OCI-LY7 (cell line): Measurements from ENCODE around the gene KCTD18. TPM values are rescaled to one million over a fixed set of nuclear protein-coding genes. Genes with fewer than 3 reads are reported as not detected.

Experiments used
- BruUV-seq: library from RNA; stranded (reverse); fragments of 400-500 nt; replicated peaks from 2 replicates; lab custom pipeline; 2021; lab: Mats Ljungman, UMichigan
- CTCF ChIA-PET: fragments of 300-600 bp; sonication (Branson Sonifier 250); formaldehyde crosslinking; loops from one replicate; lab custom pipeline; 2022; ENCODE audit warnings: antibody characterized with exemption; ENCODE audit not compliant: unreplicated experiment; lab: Charles Lee
- POLR2A ChIA-PET: fragments of 300-600 bp; sonication (Branson Sonifier 250); formaldehyde crosslinking; loops from one replicate; lab custom pipeline; 2022; ENCODE audit warnings: antibody characterized with exemption; lab: Charles Lee
- DNase-seq: peaks from one replicate; pipeline ENCODE4 v3.0.0-alpha.2; 2015; ENCODE audit warnings: low spot score
- H2AFZ ChIP-seq: fragments of 200-600 bp; sonication (generic), shearing (Covaris generic); 2 replicates; pipeline ENCODE4 v1.6.1; 2014; ENCODE audit warnings: mild to moderate bottlenecking, antibody characterized with exemption, low read length, moderate library complexity
- H3K27ac ChIP-seq: fragments of 200-600 bp; sonication (generic); 2 replicates; pipeline ENCODE4 v1.5.1; 2014; ENCODE audit warnings: mixed run types, low read depth, mild to moderate bottlenecking, moderate library complexity, low read length, inconsistent platforms; ENCODE audit not compliant: poor library complexity, severe bottlenecking
- H3K36me3 ChIP-seq: fragments of 200-600 bp; sonication (generic); 2 replicates; pipeline ENCODE4 v1.6.1; 2014; ENCODE audit warnings: mild to moderate bottlenecking, antibody characterized with exemption, low read length, moderate library complexity, mixed read lengths; ENCODE audit not compliant: insufficient read depth
- H3K4me1 ChIP-seq: fragments of 200-600 bp; sonication (generic); 2 replicates; pipeline ENCODE4 v1.5.1; 2014; ENCODE audit warnings: mild to moderate bottlenecking, low read length; ENCODE audit not compliant: insufficient read depth, poor library complexity, severe bottlenecking
- H3K4me2 ChIP-seq: fragments of 200-600 bp; sonication (generic); 2 replicates; pipeline ENCODE4 v1.6.1; 2014; ENCODE audit warnings: mild to moderate bottlenecking, low read length
- H3K4me3 ChIP-seq: fragments of 200-600 bp; sonication (generic); 2 replicates; pipeline ENCODE4 v1.5.1; 2014; ENCODE audit warnings: mild to moderate bottlenecking, low read depth, low read length; ENCODE audit not compliant: poor library complexity, severe bottlenecking
- H3K79me2 ChIP-seq: fragments of 200-600 bp; sonication (generic); 2 replicates; pipeline ENCODE4 v1.6.1; 2016; ENCODE audit warnings: low read depth, mild to moderate bottlenecking, low read length, moderate library complexity, mixed read lengths; ENCODE audit not compliant: insufficient read depth
- H3K9me2 ChIP-seq: fragments of 200-600 bp; sonication (generic); 2 replicates; pipeline ENCODE4 v1.6.1; 2016; ENCODE audit warnings: mild to moderate bottlenecking, low read length, mixed read lengths; ENCODE audit not compliant: insufficient read depth
- H3K9me3 ChIP-seq: fragments of 200-600 bp; sonication (generic); 2 replicates; pipeline ENCODE4 v1.6.1; 2014; ENCODE audit warnings: mild to moderate bottlenecking, mixed run types, low read length, mixed read lengths
- H4K20me1 ChIP-seq: fragments of 200-600 bp; sonication (generic); 2 replicates; pipeline ENCODE4 v1.6.1; 2014; ENCODE audit warnings: mild to moderate bottlenecking, antibody characterized with exemption, low read length, moderate library complexity, mixed read lengths; ENCODE audit not compliant: insufficient read depth
- CTCF ChIP-seq: fragments of 200-600 bp; sonication (generic); conservative IDR thresholded peaks from 2 replicates; pipeline ENCODE4 v1.5.1; 2014; ENCODE audit warnings: mild to moderate bottlenecking, antibody characterized with exemption, low read length, moderate library complexity, mixed read lengths
- EZH2phosphoT487 ChIP-seq: fragments of 200-600 bp; sonication (generic); IDR thresholded peaks from 2 replicates; pipeline ENCODE4 v1.6.1; 2018; ENCODE audit warnings: low read depth, borderline replicate concordance, mild to moderate bottlenecking, mixed run types, antibody characterized with exemption, low read length, moderate library complexity, mixed read lengths
- intact Hi-C: fragments of 100-400 bp; cut with micrococcal nuclease; formaldehyde crosslinking; loops from one replicate; pipeline ENCODE4 v1.10.0; 2022; ENCODE audit not compliant: unreplicated experiment
- total RNA-seq, 2 experiments: library from RNA; depleted of rRNA in 1 of 2; stranded (reverse); fragments of >200 nt in 1 of 2; shearing (Covaris generic) in 1 of 2; gene quantifications; 2 replicates each; pipeline ENCODE4 v1.2.3, GENCODE V29; 2014 to 2022

The KCTD18 gene
- total RNA-seq, 2 experiments from 2014 or later: 10.9 to 16.2 TPM

GRCh38 chr2:200494048-200494447, 15.8 kb downstream of the KCTD18 start:
- Histone ChIP-seq H4K20me1 (no peaks in the 10 kb centered on the region), H3K79me2 (no peaks in the 10 kb centered on the region), H3K4me1 (no peaks in the 10 kb centered on the region), H3K9me2 (no peaks in the 10 kb centered on the region), H3K36me3 (peaks cover 60% of the 10 kb centered on the region), H3K9me3 (no peaks in the 10 kb centered on the region), H3K27ac (no peak overlapping the region), H2AFZ (no peak overlapping the region), H3K4me2 (no peak overlapping the region), H3K4me3 (no peak overlapping the region)
- no peak for DNase-seq
- intact Hi-C loops: no loop called here
- BruUV-seq: no TSS peak
- CTCF ChIA-PET: interaction anchor here (1.4 to 1.5 kb wide), 2 partner anchors 10 to 15 kb away, joined by 4 to 6 read pairs; no protein-coding TSS in a partner anchor
- POLR2A ChIA-PET: interaction anchor here (1.4 to 2.4 kb wide), 3 partner anchors 10 to 16 kb away, joined by 4 to 8 read pairs (median 5); partner anchors contain the start of gene KCTD18
- no peak for TF ChIP-seq CTCF
- TF ChIP-seq EZH2phosphoT487: no peak

GRCh38 chr2:200492656-200493055, 17.2 kb downstream of the KCTD18 start:
- Histone ChIP-seq H3K9me3 (no peaks in the 10 kb centered on the region), H2AFZ (no peak overlapping the region), H3K27ac (no peak overlapping the region), H3K79me2 (no peaks in the 10 kb centered on the region), H3K36me3 (peaks cover 50% of the 10 kb centered on the region), H3K4me1 (no peaks in the 10 kb centered on the region), H3K4me2 (no peak overlapping the region), H3K9me2 (no peaks in the 10 kb centered on the region), H4K20me1 (no peaks in the 10 kb centered on the region), H3K4me3 (no peak overlapping the region)
- ChIA-PET POLR2A (interaction anchor here (0.5 to 2.4 kb wide), 4 partner anchors 9 to 347 kb away, joined by 3 to 8 read pairs (median 4); partner anchors contain the start of gene KCTD18), CTCF (interaction anchor here (1.4 to 1.5 kb wide), 2 partner anchors 9 to 17 kb away, joined by 4 to 6 read pairs; no protein-coding TSS in a partner anchor)
- BruUV-seq: no TSS peak
- DNase-seq: no peak
- TF ChIP-seq EZH2phosphoT487 (no peak), CTCF (no peak)
- intact Hi-C loops: no loop called here

- H3K4me3 ChIP-seq: no peak overlapping the region
- no peaks in the 10 kb centered on the region for H3K9me2 ChIP-seq
- H4K20me1 ChIP-seq: no peaks in the 10 kb centered on the region
- peaks cover 44% of the 10 kb centered on the region for H3K36me3 ChIP-seq
- no peak overlapping the region for H2AFZ ChIP-seq
- DNase-seq: no peak
- ChIA-PET CTCF (no interaction called here), POLR2A (interaction anchor here (0.6 to 1.7 kb wide), 2 partner anchors 9 to 11 kb away, joined by 3 read pairs; no protein-coding TSS in a partner anchor)
- no peaks in the 10 kb centered on the region for H3K79me2 ChIP-seq
- no peaks in the 10 kb centered on the region for H3K4me1 ChIP-seq
- H3K4me2 ChIP-seq: no peak overlapping the region
- TF ChIP-seq EZH2phosphoT487 (no peak), CTCF (no peak)
- BruUV-seq: no TSS peak
- no peak overlapping the region for H3K27ac ChIP-seq
- intact Hi-C loops: no loop called here
- H3K9me3 ChIP-seq: no peaks in the 10 kb centered on the region
Observed at GRCh38 chr2:200490001-200490400, 19.9 kb downstream of the KCTD18 start.
